CD4-positive, alpha-beta T cell treated with Interleukin-12 subunit alpha and Interleukin-12 subunit beta, for 1 hour (primary cell): ENCODE results near the gene GRK5.

Experiments used
- DNase-seq: peaks from one replicate; pipeline ENCODE4 v3.0.0-alpha.2; 2020

Gene GRK5

GRCh38 chr10:119468542-119469324 is 261.4 kb downstream of the GRK5 start:
- DNase-seq, result no peak

GRCh38 chr10:119469325-119469707 is 261.9 kb downstream of the GRK5 start:
- no peak for DNase-seq

- DNase-seq, result no peak
These were observed 262.5 kb downstream of the GRK5 start for GRCh38 chr10:119469846-119470245.

GRCh38 chr10:119470920-119471702 is 263.7 kb downstream of the GRK5 start:
- DNase-seq, result no peak

- no peak for DNase-seq
These were observed 266.4 kb downstream of the GRK5 start for GRCh38 chr10:119473771-119474170.

GRCh38 chr10:119474606-119475005 is 267.2 kb downstream of the GRK5 start:
- DNase-seq, result no peak

GRCh38 chr10:119477444-119477843 is 270.1 kb downstream of the GRK5 start:
- DNase-seq, result no peak

- DNase-seq, result peak; percentile 23
These were observed 270.9 kb downstream of the GRK5 start for GRCh38 chr10:119478111-119478802.

- no peak for DNase-seq
These were observed 271.5 kb downstream of the GRK5 start for GRCh38 chr10:119478811-119479341.

GRCh38 chr10:119479532-119479931 is 272.2 kb downstream of the GRK5 start:
- DNase-seq, result no peak

- DNase-seq, result no peak
These were observed 273.3 kb downstream of the GRK5 start for GRCh38 chr10:119480667-119481066.

GRCh38 chr10:119481781-119482426 is 274.5 kb downstream of the GRK5 start:
- DNase-seq, result no peak

- no peak for DNase-seq
These were observed 275.6 kb downstream of the GRK5 start for GRCh38 chr10:119483001-119483400.

- no peak for DNase-seq
These were observed 276.5 kb downstream of the GRK5 start for GRCh38 chr10:119483839-119484238.

GRCh38 chr10:119488675-119489074 is 281.3 kb downstream of the GRK5 start:
- no peak for DNase-seq

- DNase-seq, result no peak
These were observed 282.6 kb downstream of the GRK5 start for GRCh38 chr10:119489991-119490326.

- no peak for DNase-seq
These were observed 284.8 kb downstream of the GRK5 start for GRCh38 chr10:119491966-119492757.

- no peak for DNase-seq
These were observed 285.8 kb downstream of the GRK5 start for GRCh38 chr10:119493155-119493554.

GRCh38 chr10:119494236-119495020 is 287.1 kb downstream of the GRK5 start:
- no peak for DNase-seq

GRCh38 chr10:119495021-119495505 is 287.7 kb downstream of the GRK5 start:
- no peak for DNase-seq

- DNase-seq, result no peak
These were observed 288.2 kb downstream of the GRK5 start for GRCh38 chr10:119495545-119495944.
